BE2C (cell line): Measurements from ENCODE around the gene ZDHHC4.

ENCODE experiments used
- DNase-seq: peaks from one replicate; pipeline ENCODE4 v3.0.0-alpha.2; 2020
- H3K27me3 ChIP-seq: fragments of 250-450 bp; sonication (Bioruptor Pico); 2 replicates; pipeline ENCODE4 v1.5.1; 2020; ENCODE audit warnings: mild to moderate bottlenecking
- H3K36me3 ChIP-seq: fragments of 250-450 bp; sonication (Bioruptor Pico); 2 replicates; pipeline ENCODE4 v1.5.1; 2020; ENCODE audit warnings: mild to moderate bottlenecking
- H3K4me1 ChIP-seq: fragments of 250-450 bp; sonication (Bioruptor Pico); 2 replicates; pipeline ENCODE4 v1.5.1; 2020
- H3K4me3 ChIP-seq: 2 replicates; pipeline ENCODE4 v1.5.1; 2011; ENCODE audit warnings: low read depth, low read length
- H3K9me3 ChIP-seq: fragments of 250-450 bp; sonication (Bioruptor Pico); 2 replicates; pipeline ENCODE4 v1.5.1; 2020
- CTCF ChIP-seq: IDR thresholded peaks from 2 replicates; pipeline ENCODE4 v1.5.1; 2012; ENCODE audit warnings: mild to moderate bottlenecking, low read depth, low read length

The ZDHHC4 gene

GRCh38 chr7:6531492-6532279 lies 45.6 kb upstream of the ZDHHC4 start:
- Histone ChIP-seq H3K4me1 (no peaks in the 10 kb centered on the region), H3K4me3 (no peak overlapping the region), H3K36me3 (no peaks in the 10 kb centered on the region), H3K9me3 (no peaks in the 10 kb centered on the region), H3K27me3 (peaks cover 49% of the 10 kb centered on the region)
- no peak for TF ChIP-seq CTCF
- no peak for DNase-seq

GRCh38 chr7:6532516-6532915 lies 44.7 kb upstream of the ZDHHC4 start:
- Histone ChIP-seq H3K4me3 (no peak overlapping the region), H3K36me3 (no peaks in the 10 kb centered on the region), H3K9me3 (no peaks in the 10 kb centered on the region), H3K27me3 (peaks cover 41% of the 10 kb centered on the region), H3K4me1 (no peaks in the 10 kb centered on the region)
- DNase-seq: no peak
- TF ChIP-seq CTCF: no peak

- H3K4me1 ChIP-seq: no peaks in the 10 kb centered on the region
- no peak for TF ChIP-seq CTCF
- DNase-seq: no peak
- no peak overlapping the region for H3K4me3 ChIP-seq
- no peaks in the 10 kb centered on the region for H3K36me3 ChIP-seq
- peaks cover 39% of the 10 kb centered on the region for H3K27me3 ChIP-seq
- H3K9me3 ChIP-seq: no peaks in the 10 kb centered on the region
Measured at GRCh38 chr7:6533893-6534495, 43.3 kb upstream of the ZDHHC4 start.

GRCh38 chr7:6536262-6537260 lies 40.7 kb upstream of the ZDHHC4 start:
- H3K9me3 ChIP-seq: no peaks in the 10 kb centered on the region
- H3K4me1 ChIP-seq: no peaks in the 10 kb centered on the region
- TF ChIP-seq CTCF: no peak
- DNase-seq: peak; percentile 79
- peak overlapping the region; percentile 49 for H3K4me3 ChIP-seq
- peaks cover 23% of the 10 kb centered on the region for H3K27me3 ChIP-seq
- no peaks in the 10 kb centered on the region for H3K36me3 ChIP-seq

- no peak for TF ChIP-seq CTCF
- no peak overlapping the region for H3K4me3 ChIP-seq
- no peaks in the 10 kb centered on the region for H3K4me1 ChIP-seq
Measured at GRCh38 chr7:6542368-6542767, 34.9 kb upstream of the ZDHHC4 start.

More at GRCh38 chr7:6542368-6542767, 34.9 kb upstream of the ZDHHC4 start:
- DNase-seq: no peak
- Histone ChIP-seq H3K9me3 (no peaks in the 10 kb centered on the region), H3K27me3 (no peaks in the 10 kb centered on the region; the same call in 1 of the 2 replicates), H3K36me3 (no peaks in the 10 kb centered on the region)
